NCI-H2081 treated with DMSO at 0.1 percent for 48 hours (cell line): ENCODE data around the gene DYNC2H1.
"Not testable (repeated sequence)": the region's sequence is repeated elsewhere in the genome, so short reads cannot be mapped to it uniquely, and the experiment has no call there.

Experiments used
- DNase-seq: peaks from one replicate; lab custom pipeline; 2025; lab: John Stamatoyannopoulos, UW

Gene DYNC2H1

DNA sequence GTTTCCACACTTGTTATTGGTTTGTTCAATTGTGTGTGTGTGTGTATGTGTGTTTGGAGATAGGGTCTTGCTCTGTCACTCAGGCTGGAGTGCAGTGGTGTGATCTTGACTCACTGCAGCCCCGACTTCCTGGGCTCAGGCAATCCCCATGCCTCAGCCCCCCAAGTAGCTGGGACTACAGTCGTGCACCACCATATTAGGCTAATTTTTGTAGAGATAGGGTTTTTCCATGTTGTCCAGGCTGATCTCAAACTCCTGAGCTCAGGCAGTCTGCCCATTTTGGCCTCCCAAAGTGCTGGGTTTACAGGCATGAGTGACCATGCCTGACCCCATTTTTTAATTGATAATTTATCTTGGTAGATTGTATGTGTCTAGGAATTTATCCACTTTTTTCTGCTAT is 263.7 kb downstream of the DYNC2H1 start:
- DNase-seq, result no peak

DNA sequence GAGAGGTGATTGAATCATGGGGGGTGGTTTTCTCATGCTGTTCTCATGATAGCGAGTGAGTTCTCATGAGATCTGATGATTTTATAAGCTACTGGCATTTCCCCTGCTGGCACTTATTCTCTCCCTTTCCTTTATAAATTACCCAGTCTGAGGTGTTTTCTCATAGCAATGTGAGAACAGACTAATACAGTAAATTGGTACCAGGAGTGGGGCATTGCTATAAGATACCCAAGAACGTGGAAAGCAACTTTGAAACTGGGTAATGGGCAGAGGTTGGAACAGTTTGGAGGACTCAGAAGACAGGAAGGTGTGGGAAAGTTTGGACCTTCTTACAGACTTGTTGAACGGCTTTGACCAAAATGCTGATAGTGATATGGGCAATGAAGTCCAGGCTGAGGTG is 265.0 kb downstream of the DYNC2H1 start:
- DNase-seq, result not testable (repeated sequence)

DNA sequence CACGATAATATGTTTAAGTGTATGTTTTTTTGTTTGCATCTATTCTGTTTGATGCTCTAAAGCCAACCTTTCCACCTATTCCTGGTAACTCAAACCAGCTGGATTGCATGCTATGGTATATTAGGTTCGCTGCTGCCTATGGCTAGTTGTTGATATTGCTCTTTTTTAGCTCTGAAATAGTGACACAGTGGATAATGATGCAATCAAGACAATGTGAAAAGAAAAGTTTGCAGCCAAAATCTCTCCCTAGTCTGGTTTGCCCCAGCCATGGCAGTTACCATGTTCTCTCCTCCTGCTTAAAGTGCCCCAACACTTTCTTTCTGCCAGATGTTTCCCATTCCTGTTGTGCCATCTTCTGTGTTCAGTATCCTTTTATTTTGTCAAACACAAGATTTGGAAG is 269.7 kb downstream of the DYNC2H1 start:
- DNase-seq, result no peak

DNA sequence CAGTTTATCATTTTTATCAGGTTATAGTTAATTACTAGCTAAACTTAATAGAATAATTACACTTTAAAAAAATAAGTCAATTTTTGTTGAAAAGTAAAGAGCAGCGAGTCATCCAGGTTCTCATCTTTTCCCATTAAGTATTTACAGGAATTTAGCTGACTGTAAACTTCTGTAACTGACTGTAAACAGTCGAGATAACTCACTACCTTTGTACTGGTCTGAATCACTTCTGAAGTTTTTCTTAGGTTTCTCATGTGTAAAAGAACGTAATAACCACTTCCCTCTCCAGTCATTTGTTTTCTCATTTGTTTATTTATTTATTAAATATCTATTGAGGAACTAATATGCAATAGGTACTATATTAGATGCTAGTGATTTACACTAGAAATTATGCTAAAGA is 270.8 kb downstream of the DYNC2H1 start:
- DNase-seq, result no peak

DNA sequence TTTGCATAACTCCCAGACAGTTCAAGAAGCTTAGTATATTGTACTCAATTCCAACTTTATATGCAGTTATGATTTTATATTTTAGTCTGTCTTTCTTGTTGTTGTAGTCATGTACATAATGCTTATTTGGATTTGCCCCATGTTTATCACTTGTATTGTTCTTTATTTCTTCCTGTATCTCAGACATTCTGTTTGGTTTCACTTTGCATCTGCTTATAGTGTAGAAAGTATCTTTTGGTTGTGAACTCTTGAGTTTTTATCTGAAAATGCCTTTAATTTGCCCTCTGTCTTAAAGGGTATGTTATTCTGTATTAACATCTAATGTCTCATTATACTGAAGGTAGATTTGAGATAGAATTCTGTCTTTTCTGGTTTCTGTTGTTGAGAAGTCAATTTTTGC is 275.4 kb downstream of the DYNC2H1 start:
- DNase-seq, result no peak

DNA sequence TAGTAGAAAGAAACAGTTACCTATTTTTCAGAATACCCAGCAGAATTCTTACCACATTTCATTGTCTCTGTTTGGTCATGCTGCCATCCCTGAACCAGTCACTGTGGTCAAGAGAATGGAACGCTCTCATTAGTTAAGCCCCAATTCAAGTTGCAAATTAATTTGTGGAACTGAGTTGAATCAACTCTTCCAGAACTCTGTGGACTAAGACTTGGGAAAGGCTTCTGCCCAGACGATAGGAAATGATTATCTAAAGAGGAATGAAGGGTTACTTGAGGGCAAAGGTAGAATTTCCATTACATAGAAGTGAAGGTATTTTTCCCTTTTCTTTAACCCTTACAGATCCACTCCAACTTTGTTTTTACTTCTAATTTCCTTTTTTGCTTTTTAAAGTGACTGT is 286.4 kb downstream of the DYNC2H1 start:
- DNase-seq, result no peak

DNA sequence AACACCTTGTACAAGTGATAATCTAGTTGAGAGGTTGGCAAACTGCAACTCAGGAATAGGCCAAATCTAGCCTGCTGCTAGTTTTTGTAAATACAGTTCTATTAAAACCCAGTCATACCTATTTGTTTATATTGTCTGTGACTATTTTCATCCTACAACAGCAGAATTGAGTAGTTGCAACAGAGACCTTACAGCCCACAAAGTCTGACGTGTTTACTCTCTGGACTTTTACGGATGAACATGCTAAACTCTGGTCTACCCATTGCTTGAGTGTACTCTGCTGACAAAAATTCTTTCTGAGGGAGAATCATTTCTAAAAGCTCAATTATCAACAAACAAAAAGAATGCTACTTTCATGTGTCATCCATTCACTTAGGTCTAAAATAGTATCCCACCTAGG is 287.0 kb downstream of the DYNC2H1 start:
- DNase-seq, result no peak

DNA sequence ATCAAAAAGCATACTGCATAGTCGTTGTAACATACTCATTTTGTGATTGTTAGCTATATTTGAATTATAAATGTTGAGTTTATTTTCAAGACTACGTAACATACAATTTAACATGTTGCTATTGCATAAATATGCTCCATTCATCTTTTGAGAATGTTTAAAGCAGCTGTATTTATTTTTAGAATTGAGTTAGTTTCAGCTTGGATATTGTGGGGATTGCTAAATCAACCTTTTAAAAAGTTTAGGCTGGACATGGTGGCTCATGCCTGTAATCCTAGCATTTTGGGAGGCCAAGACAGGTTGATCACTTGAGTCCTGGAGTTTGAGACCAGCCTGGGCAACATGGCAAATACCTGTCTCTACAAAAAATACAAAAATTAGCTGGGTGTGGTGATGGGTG is 288.1 kb downstream of the DYNC2H1 start:
- DNase-seq, result no peak

DNA sequence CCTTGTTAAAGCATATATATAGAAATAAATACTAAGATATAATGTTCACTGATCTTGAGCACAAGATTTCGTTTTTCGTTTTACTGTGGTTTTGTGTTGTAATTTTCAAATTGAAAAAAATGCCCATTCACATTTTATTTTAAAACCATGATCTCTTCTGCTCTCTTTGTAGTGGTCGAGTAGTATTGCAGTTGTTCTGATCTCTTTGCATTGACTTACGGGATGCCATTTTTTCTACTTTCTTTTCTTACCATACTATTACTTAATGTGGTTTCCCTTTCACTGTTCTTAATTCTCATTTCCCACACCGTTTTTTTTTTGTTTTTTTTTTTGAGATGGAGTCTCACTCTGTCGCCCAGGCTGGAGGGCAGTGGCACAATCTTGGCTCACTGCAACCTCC is 289.6 kb downstream of the DYNC2H1 start:
- no peak for DNase-seq

DNA sequence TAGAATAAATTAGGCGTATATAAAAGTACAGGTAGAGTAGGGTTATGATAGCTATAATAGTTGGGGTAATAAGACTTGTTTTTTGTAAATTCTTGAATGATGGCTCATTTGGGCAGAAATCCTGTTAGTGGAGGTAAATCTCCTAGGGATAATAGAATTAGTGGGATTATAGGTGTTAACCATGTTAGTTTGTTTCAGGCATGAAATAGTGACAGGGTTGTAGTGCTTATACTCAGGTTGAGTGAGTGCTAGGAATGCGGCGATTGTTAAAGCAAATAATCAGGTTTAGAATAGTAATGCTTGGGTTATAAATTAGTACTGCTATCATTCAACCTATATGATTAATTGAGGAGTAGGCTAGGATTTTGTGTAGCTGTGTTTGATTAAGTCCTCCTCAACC is 297.1 kb downstream of the DYNC2H1 start:
- no peak for DNase-seq

DNA sequence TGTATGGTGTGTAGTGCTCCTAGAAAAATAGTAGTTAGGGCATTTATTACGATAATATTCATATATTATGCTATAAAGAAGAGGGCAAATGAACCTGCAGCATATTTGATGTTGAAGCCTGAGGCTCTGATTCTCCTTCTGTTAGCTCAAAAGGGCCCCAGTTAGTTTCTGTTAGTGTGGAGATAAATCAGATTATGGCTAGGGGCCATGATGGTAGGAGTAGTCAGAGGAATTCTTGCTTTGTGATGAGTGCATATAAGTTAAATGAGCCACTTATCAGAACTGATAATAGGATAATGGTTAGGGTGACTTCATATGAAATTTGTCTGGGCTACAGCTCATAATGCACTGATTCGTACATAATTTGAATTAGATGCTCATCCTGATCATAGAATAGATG is 298.4 kb downstream of the DYNC2H1 start:
- no peak for DNase-seq

DNA sequence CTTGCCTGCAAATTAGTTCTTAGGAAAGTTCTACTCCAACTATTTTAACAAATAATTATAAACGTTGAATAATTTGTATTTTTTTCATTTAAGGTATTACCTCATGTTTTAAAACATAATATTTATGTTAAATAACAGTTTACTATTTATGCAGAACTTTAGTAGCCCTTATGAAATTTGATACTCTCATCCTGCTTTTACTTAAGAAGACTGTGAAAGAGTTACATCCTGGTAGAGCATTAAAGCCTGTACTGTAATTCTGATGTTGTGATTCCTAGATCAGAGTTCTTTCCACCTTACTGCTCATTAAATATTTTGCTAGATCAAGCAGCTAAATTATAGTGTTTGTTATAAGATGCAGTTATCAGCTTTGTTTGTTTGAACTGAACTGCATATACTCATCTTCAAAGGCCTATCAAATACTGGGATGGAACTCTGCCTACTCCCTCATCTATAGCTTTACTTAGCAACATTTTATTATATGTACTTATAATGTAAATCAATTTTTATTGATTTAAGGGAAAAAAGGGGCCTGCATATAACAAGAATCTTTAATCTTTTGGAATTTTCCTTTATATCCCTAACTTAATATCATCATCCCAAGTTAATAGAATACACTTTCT is 304.2 kb downstream of the DYNC2H1 start:
- DNase-seq, result no peak

DNA sequence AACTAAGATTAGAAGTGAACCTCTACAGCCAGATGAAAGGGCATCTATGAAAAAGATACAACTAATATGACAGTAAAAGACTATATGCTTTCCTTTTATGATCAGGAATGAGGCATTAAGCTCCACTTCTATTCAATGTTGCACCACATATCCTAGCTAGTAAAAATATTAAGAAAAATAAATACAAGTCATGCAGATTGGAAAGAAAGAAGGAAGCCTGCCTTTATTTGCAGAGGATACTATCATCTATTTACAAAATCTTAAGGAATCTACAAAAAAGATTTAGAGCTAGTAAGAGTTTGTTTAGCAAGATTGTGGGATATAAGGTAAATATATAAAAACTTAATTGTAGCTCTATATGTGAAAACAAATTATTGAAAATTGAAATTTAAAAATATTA is 308.8 kb downstream of the DYNC2H1 start:
- no peak for DNase-seq

DNA sequence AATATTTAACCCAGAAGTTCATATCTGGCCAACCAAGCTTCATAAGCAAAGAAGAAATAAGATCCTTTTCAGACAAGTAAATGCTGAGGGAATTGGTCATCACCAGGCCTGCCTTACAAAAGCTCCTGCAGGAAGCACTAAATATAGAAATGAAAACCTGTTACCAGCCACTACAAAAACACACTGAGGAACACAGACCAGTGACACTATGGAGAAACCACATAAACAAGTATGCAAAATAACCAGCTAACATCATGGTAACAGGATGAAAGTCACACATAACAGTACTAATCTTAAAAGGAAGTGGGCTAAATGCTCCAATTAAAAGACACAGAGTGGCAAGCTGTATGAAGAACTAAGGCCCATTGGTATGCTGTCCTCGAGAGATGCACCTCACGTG is 311.4 kb downstream of the DYNC2H1 start:
- no peak for DNase-seq

DNA sequence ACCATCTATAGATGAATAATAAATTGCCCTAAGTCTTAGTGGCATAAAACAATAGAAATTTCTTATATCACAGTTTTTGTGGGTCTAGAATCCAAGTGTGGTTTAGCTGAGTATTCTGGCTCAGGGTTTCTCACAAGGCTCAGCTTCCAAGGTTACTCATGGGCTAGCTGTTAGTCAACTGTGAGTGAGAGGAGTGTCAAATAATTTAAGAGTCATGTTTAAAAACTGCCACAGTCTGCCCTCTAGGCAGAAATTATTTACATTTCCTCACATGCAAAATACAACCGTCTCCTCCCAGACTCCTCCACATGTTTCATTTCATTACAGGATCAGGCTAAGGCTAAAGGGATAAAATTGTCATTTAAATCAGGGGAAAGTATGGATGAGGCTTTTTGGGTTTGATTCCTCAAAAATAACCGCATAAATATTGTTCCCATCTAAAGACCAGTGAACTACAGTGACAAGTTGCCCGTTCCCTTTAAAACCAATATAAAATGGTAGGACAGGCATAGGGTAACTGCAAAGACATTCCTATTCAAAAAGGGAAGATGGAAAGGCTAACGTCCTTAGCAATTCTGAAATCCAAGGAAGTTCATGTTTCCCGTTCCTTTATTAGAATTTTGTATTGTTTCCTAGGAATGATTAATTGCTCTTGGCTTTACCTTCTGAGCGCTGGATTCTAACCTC is 324.3 kb downstream of the DYNC2H1 start:
- DNase-seq, result no peak

DNA sequence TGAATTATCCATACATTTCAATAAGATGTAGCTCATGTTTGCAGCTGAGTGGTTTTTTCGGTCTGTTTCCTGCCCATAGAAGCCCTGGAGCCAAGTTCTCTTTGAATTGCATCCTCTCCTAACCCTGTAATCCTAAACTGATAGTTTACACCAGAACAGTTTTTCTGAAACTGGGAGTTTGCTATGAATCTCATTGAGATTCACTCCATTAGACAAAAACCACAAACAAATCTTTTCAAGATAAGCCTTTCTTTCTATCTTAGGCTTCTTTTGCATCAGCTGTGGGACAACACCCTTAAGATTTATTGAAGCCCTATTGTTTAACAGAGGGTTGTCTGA is 324.8 kb downstream of the DYNC2H1 start:
- no peak for DNase-seq

DNA sequence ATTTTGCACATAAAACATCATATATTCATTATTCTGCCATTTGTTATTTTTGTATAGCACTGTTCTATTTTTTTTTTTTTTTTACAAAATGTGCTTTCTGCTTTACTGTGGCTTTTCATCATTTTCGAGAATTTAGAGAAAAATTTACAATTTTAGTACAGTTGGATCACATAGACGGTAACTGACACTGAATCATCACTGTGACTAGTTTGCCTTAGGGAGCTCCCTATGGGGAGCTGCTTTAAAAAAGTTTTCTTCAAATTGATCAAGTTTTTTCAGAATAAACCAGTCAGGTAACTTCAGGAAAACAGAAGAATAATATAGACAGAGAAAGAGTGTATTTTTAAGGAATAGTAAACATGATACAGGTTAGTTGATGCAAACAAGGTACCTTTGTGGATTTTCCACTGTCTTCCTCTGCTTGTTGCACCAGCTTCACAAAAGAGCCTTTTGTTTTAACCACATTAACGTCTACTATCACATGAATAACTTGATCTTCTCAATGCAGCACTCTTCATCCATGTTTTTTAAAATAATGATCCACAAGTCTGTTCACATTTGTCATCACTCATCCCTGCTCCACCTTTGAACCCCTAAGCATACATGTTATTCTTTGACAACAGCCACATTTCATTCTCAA is 327.0 kb downstream of the DYNC2H1 start:
- DNase-seq, result no peak

DNA sequence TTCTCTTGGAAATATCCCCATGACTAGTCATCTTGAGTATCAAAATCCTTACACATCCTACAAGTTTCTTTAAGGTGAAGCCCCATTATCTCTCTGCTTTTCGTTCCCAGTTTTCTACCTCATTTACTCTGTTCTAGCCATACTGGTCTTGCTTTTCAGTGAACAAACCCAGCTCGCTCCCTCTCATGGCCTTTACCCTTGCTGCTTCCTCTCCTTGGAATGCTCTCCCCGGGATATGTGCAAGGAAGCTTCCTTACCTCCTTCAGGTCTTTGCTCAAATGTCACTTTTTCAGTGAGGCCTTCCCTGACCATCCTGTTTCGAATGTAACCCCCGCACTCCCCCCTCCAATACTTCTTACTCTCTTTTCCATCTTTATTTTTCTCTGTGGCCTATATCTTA is 331.8 kb downstream of the DYNC2H1 start:
- no peak for DNase-seq

DNA sequence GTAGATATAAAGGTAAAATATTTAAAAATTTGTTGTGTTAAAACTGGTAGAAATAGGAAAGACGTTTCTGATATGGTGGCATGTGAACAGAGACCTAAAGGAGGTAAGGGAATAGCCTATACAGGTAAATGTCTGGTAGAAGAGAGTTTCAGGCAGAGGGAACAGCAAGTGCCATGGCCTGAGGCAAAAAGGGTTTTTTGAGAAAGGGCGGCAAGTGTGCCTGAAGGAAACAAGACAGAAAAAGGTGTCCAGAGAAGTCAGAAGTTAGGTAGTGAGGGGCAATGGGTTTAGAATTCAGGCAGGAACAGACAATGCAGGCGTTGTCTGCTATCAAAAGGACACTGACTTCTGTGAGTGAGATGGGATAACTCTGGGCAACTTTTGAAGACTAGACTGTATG is 339.7 kb downstream of the DYNC2H1 start:
- no peak for DNase-seq

DNA sequence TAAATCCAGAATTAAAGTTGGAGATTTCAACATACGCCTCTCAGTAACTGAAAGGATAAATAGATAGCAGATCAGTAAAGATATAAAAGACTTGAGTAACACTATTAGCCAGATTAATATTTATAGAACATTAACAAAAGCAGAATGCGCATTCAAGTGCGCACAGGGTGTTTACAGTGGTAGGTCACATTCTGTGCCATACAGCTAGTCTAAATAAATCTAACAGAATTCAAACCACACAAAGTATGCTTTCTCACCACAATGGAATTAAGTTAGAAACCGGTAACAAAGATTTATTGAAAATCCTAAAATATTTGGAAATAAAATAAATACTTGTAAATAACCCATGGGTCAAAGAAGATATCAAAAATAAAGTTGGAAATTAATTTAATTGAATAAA is 341.0 kb downstream of the DYNC2H1 start:
- DNase-seq, result no peak

DNA sequence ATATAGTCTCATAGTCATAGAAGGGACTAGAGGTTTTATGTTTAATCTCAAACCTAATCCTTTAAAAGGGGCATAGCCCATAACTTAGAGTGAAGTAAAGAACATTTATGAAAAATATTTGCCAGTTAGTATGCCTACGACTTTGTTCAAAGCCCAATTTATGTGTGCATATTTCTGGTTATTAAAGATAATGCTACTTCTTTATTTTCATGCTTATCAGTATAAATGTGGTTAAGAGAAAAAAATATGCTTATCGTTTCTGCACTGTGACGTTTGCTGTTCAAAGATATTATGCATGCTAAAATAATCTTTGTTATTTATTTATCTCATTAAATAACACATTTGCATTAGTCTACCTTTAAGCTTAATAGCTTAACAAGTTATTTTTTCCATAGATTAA is 343.9 kb downstream of the DYNC2H1 start:
- no peak for DNase-seq

DNA sequence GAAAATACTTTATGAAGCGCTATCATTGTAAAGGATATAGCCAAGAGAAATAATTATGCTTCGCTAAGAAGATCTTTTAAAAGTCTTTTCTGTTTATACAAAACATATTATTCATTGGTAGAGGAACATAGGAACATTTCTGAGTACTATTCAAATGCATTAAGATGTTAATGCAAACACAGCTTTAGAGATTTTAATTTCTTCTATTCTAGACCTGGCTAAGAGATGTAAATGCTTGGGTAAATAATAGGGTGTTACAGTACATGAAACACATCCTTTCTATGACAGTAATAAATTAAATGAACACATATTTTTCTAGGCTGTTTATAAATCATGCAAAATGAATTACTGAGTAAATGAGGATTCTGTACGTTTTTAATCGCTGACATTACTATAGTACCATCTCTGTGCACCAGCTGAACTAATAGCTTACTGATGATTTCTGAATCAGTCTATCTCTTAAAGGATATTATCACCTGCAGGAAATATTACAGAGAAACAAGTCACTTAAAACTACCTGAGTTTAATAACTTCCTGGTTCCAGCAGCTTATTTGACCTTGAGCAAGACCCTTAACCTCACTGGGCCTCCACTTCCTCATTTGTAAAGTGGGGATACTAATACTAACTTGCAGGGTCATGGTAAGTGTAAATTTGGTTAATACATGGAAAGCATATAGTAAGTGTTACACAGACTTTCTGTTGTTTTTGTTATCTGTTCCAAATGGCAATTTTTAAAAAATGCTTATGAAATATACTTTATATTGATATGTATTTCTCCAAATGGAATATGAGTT is 344.9 kb downstream of the DYNC2H1 start:
- no peak for DNase-seq

DNA sequence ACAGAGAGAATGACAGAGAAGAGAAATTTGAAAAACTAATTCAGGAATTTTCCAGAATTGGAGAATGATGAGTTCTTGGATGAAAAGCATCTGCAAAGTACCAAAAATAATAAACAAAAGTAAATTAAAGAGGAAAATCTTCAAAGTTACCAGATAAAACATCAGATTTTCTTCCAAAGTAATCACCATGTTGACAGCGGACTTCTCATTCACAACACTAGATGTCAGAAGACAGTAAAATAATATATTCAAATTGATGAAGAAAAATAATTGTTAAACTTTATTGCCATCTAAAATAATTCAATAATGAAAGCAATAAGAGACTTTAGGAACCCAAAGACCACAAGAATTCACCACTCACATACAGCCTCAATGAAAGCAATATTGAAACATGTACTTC is 355.2 kb downstream of the DYNC2H1 start:
- DNase-seq, result no peak
